NCI-H526 (cell line): Measurements from ENCODE around the gene LRRC73.
"Not testable (repeated sequence)": the region's sequence is repeated elsewhere in the genome, so short reads cannot be mapped to it uniquely, and the experiment has no call there.

ENCODE experiments used
- DNase-seq, 2 experiments: peaks; one replicate each; lab custom pipeline; 2025; lab: John Stamatoyannopoulos, UW

LRRC73 gene

GRCh38 chr6:43509984-43510826 is at the start of gene LRRC73:
TSS of gene LRRC73 (minus strand) at chr6:43510346. CDS start at chr6:43509785, 561 bp downstream.
- peak; percentile 43 to 87 for DNase-seq

GRCh38 chr6:43559328-43559727 is 49.2 kb upstream of the LRRC73 start:
- no peak for DNase-seq

GRCh38 chr6:43557620-43558019 is 47.5 kb upstream of the LRRC73 start:
- DNase-seq: not testable (repeated sequence)

- DNase-seq: no peak
Measured at GRCh38 chr6:43547222-43547621, 37.1 kb upstream of the LRRC73 start.

- DNase-seq: no peak
Measured at GRCh38 chr6:43544461-43544860, 34.3 kb upstream of the LRRC73 start.

GRCh38 chr6:43541774-43542471 is 31.8 kb upstream of the LRRC73 start:
- DNase-seq: no peak

- no peak for DNase-seq
Measured at GRCh38 chr6:43540507-43540906, 30.4 kb upstream of the LRRC73 start.

- not testable (repeated sequence) for DNase-seq
Measured at GRCh38 chr6:43539409-43539808, 29.3 kb upstream of the LRRC73 start.

GRCh38 chr6:43538986-43539385 is 28.8 kb upstream of the LRRC73 start:
- not testable (repeated sequence) for DNase-seq

GRCh38 chr6:43532201-43532600 is 22.1 kb upstream of the LRRC73 start:
- no peak for DNase-seq

GRCh38 chr6:43524483-43524961 is 14.4 kb upstream of the LRRC73 start:
- DNase-seq: no peak

GRCh38 chr6:43523284-43523683 is 13.1 kb upstream of the LRRC73 start:
- no peak for DNase-seq

- no peak for DNase-seq
Measured at GRCh38 chr6:43522547-43523261, 12.6 kb upstream of the LRRC73 start.

GRCh38 chr6:43521836-43522235 is 11.7 kb upstream of the LRRC73 start:
- DNase-seq: no peak

GRCh38 chr6:43520097-43520496 is 10.0 kb upstream of the LRRC73 start:
- DNase-seq: no peak

GRCh38 chr6:43517505-43518357 is 7.6 kb upstream of the LRRC73 start:
- no peak for DNase-seq

GRCh38 chr6:43516697-43517504 is 6.8 kb upstream of the LRRC73 start, which contains the start of the genes POLR1C and YIPF3:
TSS of gene POLR1C (plus strand) at chr6:43517089. CDS start at chr6:43517110, 21 bp downstream.
TSS of gene YIPF3 (minus strand) at chr6:43516926. CDS start at chr6:43516807, 119 bp downstream.
- peak; percentile 97 to 99 for DNase-seq

GRCh38 chr6:43516367-43516696 is 6.2 kb upstream of the LRRC73 start:
- no peak for DNase-seq

GRCh38 chr6:43515808-43516207 is 5.7 kb upstream of the LRRC73 start:
- peak in 1 of 2 experiments; percentile 31 for DNase-seq

GRCh38 chr6:43511824-43512415 is 1.8 kb upstream of the LRRC73 start:
- DNase-seq: no peak
